ENCODE measurements around the gene MYO6.
A peak's percentile ranks its signal among the peaks of the same experiment; 100 is the strongest.
"Not testable (repeated sequence)": the region's sequence is repeated elsewhere in the genome, so short reads cannot be mapped to it uniquely, and the experiment has no call there.

MYO6 gene

GRCh38 chr6:75748743-75749538 is at the start of gene MYO6:
MYO6 (plus strand) TSS chr6:75749239; CDS start chr6:75817548, 68,309 bp downstream.
- DNase-seq: peak; percentile 23

GRCh38 chr6:75708334-75708733 is 40.7 kb upstream of the MYO6 start:
- DNase-seq: not testable (repeated sequence)

GRCh38 chr6:75711173-75711572 is 37.9 kb upstream of the MYO6 start:
- no peak for DNase-seq

GRCh38 chr6:75719133-75719532 is 29.9 kb upstream of the MYO6 start:
- DNase-seq: no peak

- no peak for DNase-seq
Measured at GRCh38 chr6:75723382-75723781, 25.7 kb upstream of the MYO6 start.

- DNase-seq: no peak
Measured at GRCh38 chr6:75727206-75727605, 21.8 kb upstream of the MYO6 start.

- DNase-seq: not testable (repeated sequence)
Measured at GRCh38 chr6:75731029-75731428, 18.0 kb upstream of the MYO6 start.

GRCh38 chr6:75735491-75736186 is 13.4 kb upstream of the MYO6 start:
- no peak for DNase-seq

GRCh38 chr6:75743971-75744370 is 5.1 kb upstream of the MYO6 start:
- no peak for DNase-seq

- no peak for DNase-seq
Measured at GRCh38 chr6:75745404-75745803, 3.6 kb upstream of the MYO6 start.

- no peak for DNase-seq
Measured at GRCh38 chr6:75746221-75746620, 2.8 kb upstream of the MYO6 start.

- DNase-seq: no peak
Measured at GRCh38 chr6:75747152-75747992, 1.7 kb upstream of the MYO6 start.

GRCh38 chr6:75748003-75748742 is 866 bp upstream of the MYO6 start:
- DNase-seq: no peak

GRCh38 chr6:75751443-75751842 is 2.4 kb downstream of the MYO6 start:
- DNase-seq: no peak

- no peak for DNase-seq
Measured at GRCh38 chr6:75752365-75752764, 3.3 kb downstream of the MYO6 start.

GRCh38 chr6:75755704-75756103 is 6.7 kb downstream of the MYO6 start:
- DNase-seq: no peak

GRCh38 chr6:75757295-75757694 is 8.3 kb downstream of the MYO6 start:
- no peak for DNase-seq

GRCh38 chr6:75758061-75758460 is 9.0 kb downstream of the MYO6 start:
- DNase-seq: no peak

- DNase-seq: no peak
Measured at GRCh38 chr6:75759207-75759606, 10.2 kb downstream of the MYO6 start.

- no peak for DNase-seq
Measured at GRCh38 chr6:75760320-75760719, 11.3 kb downstream of the MYO6 start.

- DNase-seq: no peak
Measured at GRCh38 chr6:75761489-75761888, 12.4 kb downstream of the MYO6 start.

- DNase-seq: no peak
Measured at GRCh38 chr6:75762063-75762462, 13.0 kb downstream of the MYO6 start.

GRCh38 chr6:75766387-75766786 is 17.3 kb downstream of the MYO6 start:
- DNase-seq: no peak

All from activated CD4-positive, alpha-beta T cell treated with anti-CD3 and anti-CD28 coated beads, Interleukin-2, amount 50 U/mL, for 16 hours (primary cell).